Measurements from ENCODE around the gene AATK.

The AATK gene

DNA sequence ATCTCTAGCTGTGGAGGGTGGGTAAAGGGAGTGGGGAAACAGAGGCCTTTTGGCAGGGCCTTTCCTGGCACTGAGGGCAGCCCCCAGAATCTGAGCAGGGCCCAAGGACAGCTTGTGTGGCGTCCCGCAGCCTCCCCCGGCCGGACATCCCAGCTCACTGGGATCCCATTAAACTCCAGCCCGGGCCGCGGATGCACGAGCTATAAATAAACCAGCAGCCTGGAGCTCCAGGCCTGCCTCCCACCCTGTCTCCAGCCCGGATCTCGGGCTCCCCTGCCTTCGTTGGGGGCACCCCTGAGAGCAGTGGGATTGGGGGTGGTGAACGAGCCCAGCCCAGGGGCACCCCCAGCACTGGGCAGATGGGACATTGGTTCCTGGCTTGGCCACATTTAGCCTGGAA, 13.8 kb upstream of the AATK start:
- DNase-seq, result no peak

DNA sequence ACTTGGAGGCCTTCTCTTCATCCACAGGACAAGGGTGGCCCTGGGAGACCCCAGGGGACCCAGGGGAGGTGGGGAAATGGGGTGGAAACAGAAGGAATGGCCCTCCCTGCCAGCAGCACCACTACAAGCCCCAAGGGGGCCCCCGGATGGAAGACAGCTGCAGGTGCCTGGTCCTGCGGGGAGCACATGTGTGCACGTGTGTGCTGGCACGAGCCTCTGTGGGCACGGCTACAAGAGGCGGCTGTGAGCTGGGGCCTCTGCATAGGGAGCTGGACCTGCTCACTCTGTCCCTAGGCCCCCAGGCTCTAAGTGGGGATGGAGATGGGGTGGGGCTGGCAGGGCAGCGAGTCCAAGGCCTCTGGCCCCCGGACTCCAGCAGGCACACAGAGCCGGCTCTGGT, 13.2 kb upstream of the AATK start:
- DNase-seq, result no peak

DNA sequence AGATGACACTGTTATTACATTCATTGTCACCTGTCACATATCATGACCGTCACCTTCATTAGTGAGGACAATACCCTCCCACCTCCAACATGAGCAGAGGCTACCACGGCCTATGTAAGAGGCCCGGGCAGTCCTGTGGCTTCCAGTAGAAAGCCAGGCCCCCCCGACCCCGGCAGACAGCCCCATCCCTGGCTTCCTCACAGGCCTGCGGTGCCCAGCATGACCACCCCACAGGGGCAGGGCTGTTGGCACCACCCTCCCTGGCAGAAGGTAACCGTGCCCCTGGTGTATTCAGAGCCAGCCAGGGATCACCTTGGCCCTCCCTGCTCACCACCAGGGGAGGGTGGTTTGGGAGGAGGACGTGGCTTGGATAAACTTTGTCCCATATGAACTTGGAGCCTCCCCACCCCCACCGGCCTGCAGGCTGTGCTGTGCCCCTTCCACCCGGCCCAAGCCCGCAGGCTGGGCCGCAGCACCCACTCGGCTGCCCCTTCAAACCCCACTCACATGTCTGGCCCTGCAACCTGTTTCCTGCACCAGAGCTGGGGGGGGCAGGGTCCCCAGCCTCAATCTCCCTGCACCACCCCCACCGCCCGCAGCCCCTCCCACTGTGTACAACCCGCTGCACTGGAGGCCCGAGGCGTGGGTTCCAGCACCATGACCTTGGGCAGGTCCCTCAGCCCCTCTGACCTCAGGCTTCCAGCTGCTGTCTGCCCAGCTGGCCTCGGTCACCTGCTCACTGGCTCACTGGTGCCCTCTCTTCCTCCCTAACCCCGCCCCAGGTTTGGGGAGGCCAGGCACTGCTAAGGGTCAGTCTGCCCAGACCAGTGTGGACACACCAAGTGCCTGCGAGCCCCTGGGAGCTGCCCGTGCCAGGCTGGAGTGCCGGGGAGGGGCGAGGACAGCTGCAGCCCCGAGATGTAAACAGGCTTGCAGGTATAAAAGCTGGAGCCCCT, 12.4 kb upstream of the AATK start:
- DNase-seq, result no peak

DNA sequence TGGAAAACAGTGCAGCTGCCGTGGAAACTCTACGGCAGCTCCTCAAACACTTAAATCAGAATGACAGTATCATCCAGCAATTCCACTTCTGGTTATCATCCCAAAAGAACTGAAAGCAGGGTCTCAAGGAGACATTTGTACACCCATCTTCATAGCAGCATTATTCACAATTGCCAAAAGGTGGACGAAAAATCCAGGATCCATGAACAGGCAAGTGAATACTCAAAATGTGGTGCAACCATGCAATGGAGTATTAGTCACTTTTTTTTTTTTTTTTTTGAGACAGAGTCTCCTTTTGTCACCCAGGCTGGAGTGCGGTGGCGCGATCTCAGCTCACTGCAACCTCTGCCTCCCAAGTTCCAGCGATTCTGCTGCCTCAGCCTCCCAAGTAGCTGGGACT, 10.6 kb upstream of the AATK start:
- no peak for DNase-seq

DNA sequence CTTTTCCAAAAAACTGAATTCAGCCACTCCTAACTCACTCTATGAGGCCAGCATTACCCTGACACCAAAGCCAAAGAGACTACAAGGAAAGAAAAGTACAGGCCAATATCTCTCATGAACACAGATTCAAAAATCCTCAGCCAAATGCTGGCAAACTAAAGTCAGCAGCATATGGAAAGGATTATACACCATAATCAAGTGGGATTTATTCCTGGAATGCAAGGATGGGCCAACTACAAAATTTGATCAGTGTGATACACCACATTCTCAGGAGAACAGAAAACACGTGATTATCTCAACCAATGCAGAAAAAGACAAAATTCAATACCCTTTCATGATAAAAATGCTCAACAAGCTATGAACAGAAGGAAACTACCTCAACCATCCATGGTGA, 7.7 kb upstream of the AATK start:
- peak; percentile 52 for DNase-seq

DNA sequence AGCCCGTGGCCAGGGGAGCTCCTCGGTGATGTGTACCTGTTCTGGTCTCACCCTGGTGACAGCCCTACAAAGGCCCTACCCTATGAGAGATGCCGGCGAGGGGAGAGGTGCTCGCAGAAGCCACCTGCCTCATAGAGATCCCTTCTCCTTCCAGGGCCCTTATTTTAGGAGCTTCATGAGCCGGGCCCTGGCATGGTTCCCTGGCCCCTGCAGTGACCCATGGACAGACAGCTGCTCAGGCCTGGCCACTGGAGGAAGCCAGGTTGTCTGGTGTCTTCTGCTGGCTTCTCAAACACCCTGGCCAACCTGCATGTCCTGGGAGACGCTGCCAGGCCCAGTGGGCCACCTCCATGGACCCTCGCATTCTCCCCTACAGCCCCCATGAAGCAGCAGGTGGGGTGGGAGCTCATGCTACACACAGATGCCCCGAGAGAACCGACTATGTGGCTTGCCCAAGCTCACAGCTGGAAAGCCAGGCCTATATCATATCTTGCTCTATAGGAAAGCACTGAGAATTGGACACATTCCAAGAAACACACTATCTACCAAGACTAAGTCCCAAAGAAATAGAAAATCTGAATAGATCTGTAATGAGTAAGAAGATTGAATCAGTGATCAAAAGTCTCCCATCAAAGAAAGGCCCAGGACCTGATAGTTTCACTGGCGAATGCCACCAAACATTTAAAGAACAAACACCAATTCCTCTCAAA, 7.2 kb upstream of the AATK start:
- DNase-seq, result peak; percentile 7

DNA sequence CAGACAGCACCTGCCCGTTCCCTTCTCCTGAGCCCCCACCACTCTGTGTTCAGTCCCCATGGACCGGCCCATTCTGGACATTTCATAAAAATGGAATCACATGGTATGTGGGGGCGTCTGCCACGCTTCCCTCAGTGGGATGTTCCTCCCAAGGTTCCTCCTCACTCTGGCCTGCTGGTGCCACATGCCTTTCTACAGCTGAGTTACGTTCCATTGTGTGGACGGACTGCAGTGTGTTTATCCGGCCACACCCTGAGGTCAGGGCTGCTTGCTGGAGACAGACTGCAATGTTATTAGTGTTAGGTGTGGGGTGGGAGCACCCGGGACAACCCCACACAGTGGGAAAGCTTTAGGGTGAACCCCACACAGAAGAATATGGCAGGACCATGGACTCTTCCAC, 5.9 kb upstream of the AATK start:
- DNase-seq, result no peak

DNA sequence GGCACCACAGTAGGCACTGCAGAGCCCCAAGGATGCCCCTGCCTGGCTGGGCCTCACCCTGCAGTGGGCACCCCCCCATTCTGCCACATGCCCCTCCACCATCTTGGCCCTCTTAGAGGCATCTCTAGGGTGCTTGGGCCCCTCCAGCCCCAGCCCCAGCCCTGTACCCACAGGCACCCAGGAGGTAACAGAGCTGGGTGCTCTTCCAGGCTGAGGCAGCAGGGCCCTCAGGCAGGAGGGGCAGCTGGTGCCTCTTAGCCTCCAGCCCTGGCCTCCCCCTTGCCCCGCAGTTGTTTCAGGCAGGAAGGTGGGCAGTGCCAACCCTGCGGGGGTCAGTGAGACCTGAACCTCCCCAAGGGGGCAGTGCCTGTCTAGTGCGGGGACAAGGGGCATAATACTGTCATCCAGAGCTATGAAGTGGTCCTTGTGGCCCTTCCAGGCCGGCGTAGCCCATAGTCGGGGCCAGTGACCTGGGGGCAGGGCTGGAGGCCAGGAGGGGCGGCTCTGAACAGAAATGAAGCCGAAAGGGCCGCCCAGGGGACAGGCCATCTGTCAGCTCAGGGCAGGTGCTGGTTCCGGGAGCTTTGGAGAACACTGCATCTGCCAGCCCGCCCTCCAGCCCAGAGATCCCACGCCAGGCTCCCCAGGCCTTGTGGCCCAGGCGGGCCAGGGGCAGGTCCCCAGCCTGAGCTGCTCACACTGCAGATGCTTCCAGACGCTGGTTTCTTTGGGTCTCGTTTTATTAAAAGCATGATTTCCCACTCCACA, 4.9 kb upstream of the AATK start:
- no peak for DNase-seq

DNA sequence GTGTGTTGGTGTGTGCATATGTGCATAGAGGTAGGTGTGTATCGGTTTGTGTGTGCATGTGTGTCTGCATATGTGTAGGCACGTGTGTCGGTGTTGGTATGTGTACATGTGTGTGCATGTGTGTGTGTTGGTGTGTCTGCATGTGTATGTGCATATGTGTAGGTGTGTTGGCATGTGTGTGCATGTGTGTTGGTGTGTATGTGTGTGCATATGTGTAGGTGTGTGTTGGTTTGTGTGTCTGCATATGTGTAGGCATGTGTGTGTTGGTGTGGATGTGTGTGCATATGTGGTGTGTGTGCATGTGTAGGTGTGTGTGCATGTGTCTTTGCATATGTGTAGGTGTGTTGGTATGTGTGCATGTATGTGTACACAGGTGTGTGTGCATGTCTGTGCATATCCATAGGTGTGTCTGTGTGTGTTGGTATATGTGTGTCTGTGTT, 3.9 kb upstream of the AATK start:
- DNase-seq, result no peak

DNA sequence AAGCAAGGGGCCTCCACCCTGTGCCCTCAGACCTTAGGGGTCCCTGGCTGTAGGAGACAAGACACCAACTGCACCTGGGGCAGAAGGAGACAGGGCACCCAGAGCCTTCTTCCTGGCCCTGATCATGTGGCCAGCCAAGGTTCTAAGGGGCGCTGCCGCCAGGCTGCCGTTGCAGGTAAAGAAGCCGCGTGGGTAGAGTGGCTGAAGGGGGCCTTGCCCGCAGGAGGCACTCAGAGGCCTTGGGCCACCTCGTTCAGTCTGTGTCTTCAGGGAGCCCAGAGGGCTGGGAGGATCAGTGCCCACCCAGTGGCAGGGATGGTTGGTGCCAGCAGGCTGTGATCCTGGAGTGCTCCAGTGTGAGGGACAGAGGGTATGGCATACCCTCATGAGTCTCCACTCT, 1.6 kb upstream of the AATK start:
- no peak for DNase-seq

DNA sequence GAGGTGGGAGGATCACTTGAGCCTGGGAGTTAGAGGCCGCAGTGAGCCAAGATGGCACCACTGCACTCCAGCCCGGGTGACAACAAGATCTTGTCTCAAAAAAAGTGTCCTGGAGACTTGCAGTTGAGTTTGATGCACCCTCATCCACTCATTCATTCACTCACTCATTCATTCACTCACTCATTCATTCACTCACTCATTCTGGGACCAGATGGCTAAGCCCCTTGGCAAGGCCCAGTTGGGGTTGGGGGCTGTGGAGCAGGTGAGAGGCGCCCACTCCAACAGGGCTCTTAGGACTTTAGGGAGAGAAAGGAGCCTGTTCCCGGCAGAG, 1.1 kb upstream of the AATK start:
- DNase-seq, result no peak

DNA sequence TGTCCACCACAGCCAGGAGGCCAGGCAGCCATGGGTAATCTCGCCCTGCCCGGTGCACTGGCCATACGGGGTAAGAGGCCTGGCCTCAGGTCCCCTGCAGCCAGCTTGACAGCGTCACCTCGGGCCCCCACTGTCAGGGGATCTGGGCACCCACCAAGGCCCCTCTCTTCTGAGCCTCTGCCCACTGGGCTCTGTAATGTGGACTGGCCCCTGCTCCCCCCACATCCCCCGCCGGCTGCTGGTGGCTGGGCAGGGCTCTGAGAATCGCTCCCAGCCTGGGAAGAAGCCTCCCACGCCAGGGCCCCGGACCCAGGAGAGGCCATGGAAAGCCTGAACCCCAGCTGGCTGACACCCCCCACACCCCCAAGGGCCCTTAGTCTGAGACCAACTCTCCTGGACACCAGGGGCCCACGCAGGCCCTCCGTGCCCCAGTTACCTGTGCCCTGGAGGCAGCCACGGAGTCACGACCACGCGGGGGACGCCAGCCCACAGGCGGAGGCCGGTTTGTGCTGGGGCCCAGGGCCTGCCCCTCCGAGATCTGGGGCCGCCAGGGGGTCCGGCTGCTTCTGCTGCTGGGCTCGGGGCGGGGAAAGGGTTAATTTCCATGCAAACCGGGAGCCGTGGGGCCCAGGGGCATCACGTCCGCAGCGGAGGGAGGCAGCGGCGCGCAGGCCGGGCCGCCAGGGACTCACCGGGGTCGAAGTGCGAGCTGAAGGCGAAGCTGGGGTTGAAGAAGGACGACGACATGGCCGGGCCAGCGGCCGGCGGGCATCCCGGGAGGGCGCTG, 582 bp downstream of the AATK start, which contains the start of gene PVALEF:
PVALEF (plus strand) TSS at position 262 of the 787 bp plus-strand sequence. CDS start 15,720 bp downstream, outside the sequence.
- no peak for DNase-seq

DNA sequence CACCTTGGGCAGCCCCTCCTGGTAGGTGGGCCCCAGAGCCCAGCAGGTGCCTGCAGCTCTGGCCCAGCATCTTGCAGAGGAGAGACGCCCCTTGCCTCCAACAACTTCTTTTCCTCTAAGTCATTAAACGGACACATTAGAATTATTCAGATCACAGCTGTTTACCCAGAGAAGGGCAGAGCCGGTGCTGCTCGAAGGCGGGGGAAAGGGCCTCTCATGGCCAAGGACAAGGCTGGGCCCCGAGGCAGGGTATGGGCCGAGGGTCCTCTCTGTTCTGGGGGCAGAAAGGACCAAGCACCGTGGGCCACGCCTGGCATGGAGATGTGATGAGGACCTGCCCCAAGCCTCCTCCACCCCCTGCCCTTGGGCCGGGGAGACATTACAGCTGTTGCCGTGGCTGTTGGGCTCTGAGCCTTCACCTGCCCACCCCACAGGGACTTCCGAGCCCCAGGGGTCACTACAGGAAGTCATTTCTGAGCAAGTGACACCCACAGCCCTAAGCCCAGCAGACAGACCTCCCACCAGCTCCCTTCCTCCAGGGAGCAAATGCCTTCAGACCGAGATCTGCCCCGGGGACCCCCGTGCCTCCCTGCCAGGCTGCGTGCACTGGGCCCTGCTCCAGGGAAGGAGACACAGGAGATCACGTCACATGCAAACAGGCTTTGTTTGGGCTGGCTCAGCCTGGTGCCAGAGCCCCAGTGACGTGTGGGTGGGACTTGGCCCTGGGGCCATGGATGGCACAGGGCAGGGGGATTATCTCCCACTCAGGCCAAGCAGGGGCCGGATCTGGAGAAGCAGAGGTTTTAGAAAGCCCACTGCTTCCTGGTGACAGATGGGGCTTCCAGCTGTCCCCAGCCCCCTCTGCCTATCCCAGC, 1.4 kb downstream of the AATK start:
- no peak for DNase-seq

DNA sequence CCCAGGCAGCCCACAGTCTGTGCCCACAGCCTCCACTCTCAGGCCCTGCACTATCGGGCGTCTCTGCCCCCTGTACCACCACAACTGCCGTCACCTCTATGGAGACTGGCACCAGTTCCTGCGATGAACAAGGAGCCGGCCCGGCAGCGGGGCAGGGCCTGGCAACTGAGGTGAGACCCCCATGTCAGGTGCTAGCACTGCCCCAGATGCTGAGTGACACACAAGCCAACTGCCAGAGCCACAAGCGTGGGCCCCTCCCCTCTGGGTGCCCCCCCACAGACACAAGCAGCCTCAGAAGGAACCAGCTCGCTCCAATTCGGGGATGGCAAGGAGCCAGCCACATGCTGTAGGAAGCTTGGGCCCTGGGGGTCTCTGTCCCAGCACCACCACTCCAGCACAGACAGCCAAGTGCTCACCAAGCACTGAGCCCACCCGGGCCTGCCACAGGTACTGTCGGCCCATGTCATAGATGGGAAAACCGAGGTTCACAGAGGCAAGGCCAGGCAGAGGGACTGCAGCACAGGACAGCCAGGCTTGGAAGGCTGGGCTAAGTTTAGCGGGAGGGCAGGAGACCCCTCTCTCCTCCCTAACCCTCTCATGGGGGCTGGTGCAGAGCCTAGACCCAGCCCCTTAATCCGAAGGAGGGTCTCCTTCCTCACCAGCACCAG, 2.2 kb downstream of the AATK start:
- DNase-seq, result no peak

DNA sequence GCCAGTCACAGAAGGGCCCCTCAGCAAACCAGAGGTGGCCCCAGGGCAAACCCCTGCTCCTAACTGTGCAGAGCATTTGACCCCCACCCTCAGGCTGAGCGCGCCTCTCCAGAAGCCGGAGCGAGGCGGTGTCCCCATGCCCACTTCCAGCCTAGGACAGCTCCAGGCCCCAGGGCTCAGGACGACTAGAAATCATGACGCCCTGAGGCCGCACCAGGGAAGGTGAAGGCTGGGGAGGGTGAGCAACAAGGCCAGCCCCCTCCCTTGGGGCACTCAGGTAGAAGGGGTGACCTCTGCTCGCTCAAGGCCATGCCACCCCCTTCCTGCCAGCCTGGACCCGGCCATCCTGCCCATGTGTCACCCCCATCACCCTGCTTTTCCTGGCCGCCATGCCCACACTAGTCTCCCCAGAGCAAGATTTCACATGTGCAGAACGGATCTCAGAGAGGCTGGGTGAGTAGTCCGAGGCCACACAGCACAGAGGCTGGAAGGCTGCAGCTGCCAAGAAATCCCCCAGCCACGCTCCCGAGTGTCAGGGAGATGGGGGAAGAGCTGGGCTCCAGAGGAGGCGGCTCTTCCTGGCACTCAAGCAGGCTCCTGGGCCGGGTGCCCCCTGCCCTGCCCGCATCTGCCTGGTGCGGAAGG, 2.8 kb downstream of the AATK start:
- no peak for DNase-seq

DNA sequence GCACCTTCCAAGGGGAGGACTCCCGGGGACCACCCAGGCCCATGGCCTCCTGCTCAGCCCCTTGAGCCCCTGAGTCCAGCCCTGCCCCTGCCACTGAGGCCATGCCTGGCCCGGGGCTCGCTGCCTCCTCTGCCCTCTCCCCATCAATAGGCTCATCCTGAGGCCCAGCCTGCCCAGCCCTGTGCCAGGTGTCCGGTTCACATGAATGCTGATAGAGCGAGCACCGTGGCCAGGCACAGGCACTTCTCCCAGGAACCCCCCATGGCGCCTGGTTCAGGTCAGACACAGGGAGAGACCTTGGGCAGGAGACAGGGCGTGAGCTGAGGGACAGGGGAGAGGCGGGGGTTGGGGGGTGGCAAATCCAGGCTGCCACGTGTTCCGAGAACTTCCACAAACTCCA, 3.5 kb downstream of the AATK start:
- no peak for DNase-seq

DNA sequence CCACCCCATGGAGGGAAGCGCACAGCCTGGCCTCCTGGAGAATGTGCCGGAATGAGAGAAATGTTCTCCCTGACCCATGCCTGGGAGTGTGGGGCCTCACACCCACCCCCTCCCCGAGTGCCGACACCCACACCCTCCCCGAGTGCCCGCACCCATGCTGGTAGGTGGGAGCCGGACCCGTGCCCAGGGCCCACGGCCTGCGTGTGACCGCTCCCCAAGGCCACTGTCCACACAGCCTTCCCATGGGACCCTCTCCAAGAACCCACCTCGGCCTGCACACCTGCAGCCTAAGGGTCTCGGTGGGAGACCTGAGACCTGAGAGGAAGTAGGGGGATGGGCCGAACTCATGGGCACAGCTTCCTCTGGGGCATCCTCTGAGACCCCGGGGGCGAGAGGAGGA, 4.0 kb downstream of the AATK start:
- no peak for DNase-seq

DNA sequence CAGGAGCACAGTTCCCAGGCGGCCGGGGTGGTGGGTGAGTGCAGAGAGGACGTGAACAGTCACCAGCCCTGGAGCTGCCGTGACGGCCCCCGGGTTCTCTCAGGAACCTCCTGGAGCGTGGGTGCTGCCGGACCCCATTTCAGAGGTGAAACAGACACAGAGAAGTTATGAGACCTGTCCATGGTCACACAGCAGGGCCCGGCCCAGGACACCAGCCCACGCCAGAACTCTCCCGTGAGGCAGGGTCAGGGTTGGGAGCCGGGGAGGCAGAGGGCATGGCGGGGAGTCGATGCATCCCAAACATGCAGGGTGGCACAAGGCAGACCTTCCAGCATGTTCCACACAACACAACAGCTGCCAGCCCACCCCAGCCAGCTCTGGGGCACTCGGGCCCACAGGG, 4.5 kb downstream of the AATK start:
- no peak for DNase-seq

DNA sequence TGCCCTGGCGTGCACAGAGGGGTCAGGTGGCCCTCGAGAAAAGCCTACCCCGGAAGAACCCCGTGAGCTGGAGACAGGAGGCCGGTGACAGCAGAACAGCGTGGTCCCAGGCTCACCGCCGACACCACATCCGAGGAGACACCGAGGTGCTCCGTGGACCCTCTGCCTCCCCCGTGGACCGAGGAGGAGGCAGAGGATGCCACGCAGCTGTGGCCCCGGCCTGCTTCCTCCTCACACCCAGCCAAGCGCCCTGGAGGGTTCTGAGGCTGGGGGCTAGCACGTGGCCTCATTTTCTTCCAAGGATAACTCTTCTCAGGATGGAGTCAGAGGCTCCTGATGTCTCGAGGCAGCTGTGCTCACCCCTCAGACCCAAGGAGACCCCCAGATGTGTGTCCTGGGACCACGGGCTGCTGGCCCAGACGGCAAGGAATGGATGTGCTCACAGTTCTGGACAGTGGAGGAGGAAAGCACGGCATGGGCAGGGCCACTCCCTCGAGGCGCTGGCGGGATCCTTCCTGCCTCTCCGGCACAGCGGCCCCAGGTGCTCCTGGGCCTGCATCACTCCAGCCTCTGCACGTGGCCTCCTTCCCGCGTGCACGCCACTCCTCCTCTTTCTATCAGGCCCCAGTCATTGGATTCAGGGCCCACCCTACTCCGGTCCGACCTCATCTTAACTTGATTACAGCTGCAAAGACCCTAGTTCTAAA, 5.1 kb downstream of the AATK start:
- no peak for DNase-seq

DNA sequence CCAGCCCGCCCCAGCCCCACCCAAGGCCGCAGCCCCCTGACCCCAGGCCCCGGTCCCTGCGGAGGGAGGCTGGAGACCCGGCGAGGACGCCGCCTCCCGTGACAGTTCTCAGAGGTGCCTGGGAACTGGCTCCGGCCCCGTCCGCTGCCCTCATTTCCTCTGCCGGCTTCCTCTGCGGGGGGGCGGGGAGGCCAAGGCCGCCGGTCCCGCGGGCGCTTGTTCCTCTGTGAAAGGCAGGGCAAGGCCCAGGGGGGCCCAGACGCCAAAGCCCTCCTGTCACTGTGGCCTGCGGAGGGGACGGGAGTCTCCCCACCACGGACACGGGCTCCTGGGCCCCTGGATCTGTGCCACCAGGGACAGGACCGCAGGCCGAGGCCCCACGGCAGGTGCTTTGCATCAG, 5.7 kb downstream of the AATK start:
- DNase-seq, result no peak
